ENCODE data around the gene ABHD3.

- TF ChIP-seq POLR2AphosphoS5 (IDR thresholded peaks at IDR 0.05) (no peak), CTCF (IDR thresholded peaks at IDR 0.05) (no peak)
Measured at GRCh38 chr18:21664069-21664468, 40.5 kb downstream of the ABHD3 start.
